ENCODE results near the gene KCNJ5.

The KCNJ5 gene

GRCh38 chr11:128931066-128931465, 39.9 kb downstream of the KCNJ5 start:
- H3K4me3 ChIP-seq (ENCODE audit: low read depth, low read length), result no peak overlapping the region
- TF ChIP-seq CTCF (IDR thresholded peaks at IDR 0.05; ENCODE audit: low read depth, low read length), result no peak
- no peak for DNase-seq (ENCODE audit: low read depth, low spot score)
- in situ Hi-C loops (cut with HindIII; ENCODE audit: low sequenced_read_pairs), result no loop called here

GRCh38 chr11:128931668-128932067, 40.5 kb downstream of the KCNJ5 start:
- H3K4me3 ChIP-seq (ENCODE audit: low read depth, low read length), result no peak overlapping the region
- no peak for DNase-seq (ENCODE audit: low read depth, low spot score)
- no peak for TF ChIP-seq CTCF (IDR thresholded peaks at IDR 0.05; ENCODE audit: low read depth, low read length)
- in situ Hi-C loops (cut with HindIII; ENCODE audit: low sequenced_read_pairs), result no loop called here

- in situ Hi-C loops (cut with HindIII; ENCODE audit: low sequenced_read_pairs), result no loop called here
- DNase-seq (ENCODE audit: low read depth, low spot score), result no peak
- no peak for TF ChIP-seq CTCF (IDR thresholded peaks at IDR 0.05; ENCODE audit: low read depth, low read length)
These were observed 42.5 kb downstream of the KCNJ5 start for GRCh38 chr11:128933481-128934178.

GRCh38 chr11:128934351-128934750, 43.2 kb downstream of the KCNJ5 start:
- no peak overlapping the region for H3K4me3 ChIP-seq (ENCODE audit: low read depth, low read length)
- in situ Hi-C loops (cut with HindIII; ENCODE audit: low sequenced_read_pairs), result no loop called here
- TF ChIP-seq CTCF (IDR thresholded peaks at IDR 0.05; ENCODE audit: low read depth, low read length), result no peak
- DNase-seq (ENCODE audit: low read depth, low spot score), result no peak

More at GRCh38 chr11:128933481-128934178, 42.5 kb downstream of the KCNJ5 start:
- no peak overlapping the region for H3K4me3 ChIP-seq (ENCODE audit: low read depth, low read length)

- no peak overlapping the region for H3K4me3 ChIP-seq (ENCODE audit: low read depth, low read length)
- in situ Hi-C loops (cut with HindIII; ENCODE audit: low sequenced_read_pairs), result no loop called here
- TF ChIP-seq CTCF (IDR thresholded peaks at IDR 0.05; ENCODE audit: low read depth, low read length), result no peak
- DNase-seq (ENCODE audit: low read depth, low spot score), result no peak
These were observed 43.8 kb downstream of the KCNJ5 start for GRCh38 chr11:128934926-128935325.

- peak; percentile 13 for DNase-seq (ENCODE audit: low read depth, low spot score)
- TF ChIP-seq CTCF (IDR thresholded peaks at IDR 0.05; ENCODE audit: low read depth, low read length), result no peak
- in situ Hi-C loops (cut with HindIII; ENCODE audit: low sequenced_read_pairs), result no loop called here
- H3K4me3 ChIP-seq (ENCODE audit: low read depth, low read length), result no peak overlapping the region
These were observed 45.6 kb downstream of the KCNJ5 start for GRCh38 chr11:128936606-128937251.

Measured in astrocyte of the spinal cord (primary cell).